Endothelial cell of umbilical vein (primary cell): ENCODE measurements around the gene SNAPC2. TPM values are rescaled to one million over a fixed set of nuclear protein-coding genes. Genes with fewer than 3 reads are reported as not detected.
A peak's percentile ranks its signal among the peaks of the same experiment; 100 is the strongest.

Experiments used
- BruUV-seq: library from RNA; stranded (reverse); fragments of 400-500 nt; replicated peaks from 2 replicates; lab custom pipeline; 2021; lab: Mats Ljungman, UMichigan
- CTCF ChIA-PET: fragments of 300-600, 350-600 bp; sonication (Branson Sonifier 250); formaldehyde crosslinking; loops from one replicate; lab custom pipeline; 2021; ENCODE audit warnings: antibody characterized with exemption, inconsistent platforms; lab: Charles Lee
- POLR2A ChIA-PET: fragments of 300-600, 350-600 bp; sonication (Branson Sonifier 250); formaldehyde crosslinking; loops from one replicate; lab custom pipeline; 2021; ENCODE audit warnings: antibody characterized with exemption, inconsistent platforms; lab: Charles Lee
- DNase-seq: peaks from one replicate; pipeline ENCODE4 v3.0.0-alpha.2; 2011; ENCODE audit warnings: low read depth, low spot score
- FAIRE-seq: peaks from 2 replicates; lab custom pipeline; 2011; peaks lifted over from hg19 to GRCh38; lab: Jason Lieb, UNC
- H2AFZ ChIP-seq: 2 replicates; pipeline ENCODE4 v1.6.0; 2012; ENCODE audit warnings: low read depth, low read length, control low read depth, inconsistent platforms
- H3K27ac ChIP-seq: 2 replicates; pipeline ENCODE4 v1.5.1; 2011; ENCODE audit warnings: low read depth, mild to moderate bottlenecking, control low read depth, low read length, moderate library complexity; ENCODE audit not compliant: insufficient read depth
- H3K27me3 ChIP-seq, 2 experiments: 2 replicates each; pipeline versions ENCODE4 v1.6.0 to v1.6.1; 2011; ENCODE audit warnings: low read length in 2 of 2, mixed read lengths in 1 of 2; ENCODE audit not compliant: control insufficient read depth in 2 of 2, insufficient read depth in 2 of 2
- H3K36me3 ChIP-seq, 2 experiments: 2 replicates in 1 of 2; 3 replicates in 1 of 2; pipeline ENCODE4 v1.5.1; 2011; ENCODE audit warnings: low read length in 2 of 2, mild to moderate bottlenecking in 1 of 2, moderate library complexity in 1 of 2; ENCODE audit not compliant: control insufficient read depth in 2 of 2, insufficient read depth in 2 of 2; ENCODE audit errors: extremely low read depth in 1 of 2
- H3K4me1 ChIP-seq: 3 replicates; pipeline ENCODE4 v1.5.1; 2011; ENCODE audit warnings: mild to moderate bottlenecking, low read length; ENCODE audit not compliant: control insufficient read depth, insufficient read depth; ENCODE audit errors: extremely low read depth
- H3K4me2 ChIP-seq: 2 replicates; pipeline ENCODE4 v1.6.1; 2011; ENCODE audit warnings: low read length, control low read depth, mixed read lengths; ENCODE audit not compliant: insufficient read depth
- H3K4me3 ChIP-seq, 3 experiments: fragments of 200-600 bp in 1 of 3; sonication (generic), shearing (Covaris generic) in 1 of 3; replicated peaks in 1 of 3; 2 replicates each; pipeline ENCODE4 v1.5.1; 2011 to 2016; ENCODE audit warnings: control low read depth in 3 of 3, low read length in 3 of 3, mild to moderate bottlenecking in 2 of 3, inconsistent platforms in 1 of 3, low read depth in 1 of 3, moderate library complexity in 1 of 3; ENCODE audit not compliant: insufficient read depth in 1 of 3
- H3K79me2 ChIP-seq: 2 replicates; pipeline ENCODE4 v1.6.0; 2012; ENCODE audit warnings: low read length, inconsistent platforms; ENCODE audit not compliant: control insufficient read depth, insufficient read depth
- H3K9ac ChIP-seq: replicated peaks from 2 replicates; pipeline ENCODE3; 2011; ENCODE audit warnings: low read length, control low read depth; ENCODE audit not compliant: insufficient read depth; ENCODE audit errors: extremely low read depth
- H3K9me1 ChIP-seq: replicated peaks from 3 replicates; pipeline ENCODE4 v1.6.0; 2011; ENCODE audit warnings: mild to moderate bottlenecking, low read length; ENCODE audit not compliant: control insufficient read depth, insufficient read depth; ENCODE audit errors: extremely low read depth
- H3K9me3 ChIP-seq: replicated peaks from 2 replicates; pipeline ENCODE4 v1.5.1; 2012; ENCODE audit warnings: low read length, inconsistent platforms; ENCODE audit not compliant: control insufficient read depth, insufficient read depth
- H4K20me1 ChIP-seq: replicated peaks from 2 replicates; pipeline ENCODE3; 2011; ENCODE audit warnings: mild to moderate bottlenecking, low read length; ENCODE audit not compliant: control insufficient read depth, insufficient read depth; ENCODE audit errors: extremely low read depth
- CTCF ChIP-seq, 2 donors: IDR thresholded peaks; 1 replicate in 1 of 2; 2 replicates in 1 of 2; pipeline ENCODE4 v1.5.1; 2011; ENCODE audit warnings: low read length in 2 of 2, mild to moderate bottlenecking in 2 of 2, moderate library complexity in 2 of 2, control low read depth in 1 of 2, inconsistent platforms in 1 of 2, low read depth in 1 of 2; ENCODE audit not compliant: insufficient read depth in 1 of 2; ENCODE audit errors: extremely low read depth in 1 of 2
- EZH2 ChIP-seq: IDR thresholded peaks from 2 replicates; pipeline ENCODE4 v1.6.1; 2012; ENCODE audit warnings: borderline replicate concordance, low read depth, mild to moderate bottlenecking, moderate library complexity, low read length, inconsistent platforms; ENCODE audit not compliant: severe bottlenecking
- FOS ChIP-seq: IDR thresholded peaks from 2 replicates; pipeline ENCODE4 v1.6.1; 2011; ENCODE audit warnings: mild to moderate bottlenecking, low read length, moderate library complexity, borderline replicate concordance; ENCODE audit not compliant: insufficient read depth
- JUN ChIP-seq: IDR thresholded peaks from 2 replicates; pipeline ENCODE4 v1.6.1; 2011; ENCODE audit warnings: borderline replicate concordance, low read depth; ENCODE audit not compliant: insufficient read length, insufficient read depth
- MAX ChIP-seq: IDR thresholded peaks from 2 replicates; pipeline ENCODE4 v1.6.1; 2011; ENCODE audit not compliant: insufficient read depth, insufficient read length
- MYC ChIP-seq: IDR thresholded peaks from one replicate; pipeline ENCODE4 v1.6.1; 2011; ENCODE audit warnings: mild to moderate bottlenecking, low read depth, low read length
- POLR2A ChIP-seq: IDR thresholded peaks from 2 replicates; pipeline ENCODE4 v1.6.1; 2012; ENCODE audit warnings: low read depth, mild to moderate bottlenecking, control low read depth, low read length
- POLR2AphosphoS5 ChIP-seq: IDR thresholded peaks from 2 replicates; pipeline ENCODE4 v1.6.1; 2012; ENCODE audit warnings: low read depth, mild to moderate bottlenecking, control low read depth, low read length, moderate library complexity; ENCODE audit not compliant: insufficient read depth
- dilution Hi-C: fragments of 300-500 bp; cut with MboI; formaldehyde crosslinking; loops from one replicate; pipeline ENCODE4 v1.15.0; 2019; ENCODE audit warnings: low sequenced_read_pairs; ENCODE audit not compliant: extremely low pct_ligation_motif_present
- intact Hi-C: fragments of 100-400 bp; cut with micrococcal nuclease; formaldehyde crosslinking; loops from one replicate; pipeline ENCODE4 v1.10.0; 2022
- polyA plus RNA-seq, 4 experiments: library from polyadenylated mRNA; depleted of rRNA in 3 of 4; stranded (reverse) in 3 of 4; unstranded in 1 of 4; fragments of >200 nt; gene quantifications; 2 replicates each; pipeline versions ENCODE4 v1.2.1 to v1.2.3, GENCODE V29; 2011 to 2012; ENCODE audit warnings: missing spikeins in 1 of 4
- total RNA-seq: library from RNA; stranded (reverse); gene quantifications from 2 replicates; pipeline ENCODE4 v1.2.3, GENCODE V29; 2021

Gene SNAPC2
- total and polyA plus RNA-seq, 2 donors (not counting 3 experiments of a cell fraction or from before 2014, with no cell fraction given): 23.7 to 25.8 TPM

- TF ChIP-seq POLR2A (no peak), POLR2AphosphoS5 (peak; percentile 74), FOS (no peak), MAX (no peak), MYC (no peak), CTCF (IDR thresholded peaks at IDR 0.05; ENCODE audit: extremely low read depth in 1 of 2, insufficient read depth in 1 of 2, low read depth in 1 of 2, low read length in 2 of 2) (no peak), JUN (no peak), EZH2 (no peak)
- CTCF ChIA-PET: interaction anchor here (0.6 to 5.1 kb wide), 15 partner anchors 8 to 352 kb away, joined by 3 to 34 read pairs (median 7); partner anchors contain the start of genes MAP2K7 and TIMM44
- Histone ChIP-seq H4K20me1 (no peaks in the 10 kb centered on the region), H3K4me1 (peaks cover 22% of the 10 kb centered on the region), H3K79me2 (no peaks in the 10 kb centered on the region), H3K9me1 (no peaks in the 10 kb centered on the region), H3K27ac (peak overlapping the region; percentile 13), H3K9me3 (no peaks in the 10 kb centered on the region), H2AFZ (peak overlapping the region; percentile 84), H3K9ac (peak overlapping the region; percentile 19), H3K27me3 (peaks cover 13 to 29% of the 10 kb centered on the region in 2 experiments), H3K36me3 (peaks cover 0 to 5% of the 10 kb centered on the region in 2 experiments), H3K4me2 (peak overlapping the region; percentile 82), H3K4me3 (peak overlapping the region; percentile 61 to 79 (median 63))
- peak; percentile 96 for DNase-seq
- peak; percentile 96 for FAIRE-seq
- intact Hi-C loops (loop anchor here (1.0 to 5.0 kb wide), 5 partner anchors 17 to 291 kb away; partner anchors contain the start of genes MAP2K7, PET100, TIMM44 and TRAPPC5), dilution Hi-C loops (no loop called here)
- no TSS peak for BruUV-seq
- POLR2A ChIA-PET: interaction anchor here (0.5 to 2.1 kb wide), 7 partner anchors 8 to 317 kb away, joined by 3 to 13 read pairs (median 4); partner anchors contain the start of genes MAP2K7 and TIMM44
Observed at GRCh38 chr19:7920519-7921301, 572 bp downstream of the SNAPC2 start.
